Parathyroid adenoma (tissue), 2 donors: ENCODE measurements around the gene TRIM26.
A peak's percentile ranks its signal among the peaks of the same experiment; 100 is the strongest.

Experiments
- H2AFZ ChIP-seq: fragments of 300-600 bp; sonication (generic); one replicate; pipeline ENCODE4 v1.7.0; 2017; ENCODE audit warnings: antibody characterized with exemption, mild to moderate bottlenecking
- H3K27ac ChIP-seq: fragments of 300-600 bp; sonication (generic); one replicate; pipeline ENCODE4 v1.7.0; 2017
- H3K27me3 ChIP-seq: fragments of 300-600 bp; sonication (generic); one replicate; pipeline ENCODE4 v1.7.0; 2017; ENCODE audit warnings: low read length; ENCODE audit not compliant: control insufficient read depth, insufficient read depth
- H3K36me3 ChIP-seq: fragments of 300-600 bp; sonication (generic); one replicate; pipeline ENCODE4 v1.7.0; 2017; ENCODE audit warnings: low read length; ENCODE audit not compliant: control insufficient read depth, insufficient read depth
- H3K4me1 ChIP-seq: fragments of 300-600 bp; sonication (generic); one replicate; pipeline ENCODE4 v1.7.0; 2017; ENCODE audit warnings: control low read depth
- H3K4me2 ChIP-seq: fragments of 300-600 bp; sonication (generic); one replicate; pipeline ENCODE4 v1.7.0; 2017; ENCODE audit warnings: low read length
- H3K4me3 ChIP-seq: fragments of 300-600 bp; sonication (generic); one replicate; pipeline ENCODE4 v1.7.0; 2017; ENCODE audit warnings: low read depth, low read length
- H3K79me2 ChIP-seq: fragments of 300-600 bp; sonication (generic); one replicate; pipeline ENCODE4 v1.7.0; 2017; ENCODE audit warnings: control low read depth
- H3K9ac ChIP-seq: fragments of 300-600 bp; sonication (generic); one replicate; pipeline ENCODE4 v1.7.0; 2017; ENCODE audit warnings: mild to moderate bottlenecking
- H3K9me3 ChIP-seq: fragments of 300-600 bp; sonication (generic); one replicate; pipeline ENCODE4 v1.7.0; 2017; ENCODE audit warnings: low read length; ENCODE audit not compliant: control insufficient read depth
- CTCF ChIP-seq: fragments of 300-600 bp; sonication (generic); IDR thresholded peaks from one replicate; pipeline ENCODE4 v1.7.0; 2017; ENCODE audit warnings: antibody characterized with exemption, mild to moderate bottlenecking
- donor health status: primary hyperparathyroidism.

Gene TRIM26

GRCh38 chr6:30175765-30176164, 37.4 kb downstream of the TRIM26 start:
- Histone ChIP-seq H3K27ac (no peak overlapping the region), H3K36me3 (no peaks in the 10 kb centered on the region), H3K9me3 (no peaks in the 10 kb centered on the region), H2AFZ (no peak overlapping the region), H3K4me2 (no peak overlapping the region), H3K79me2 (no peaks in the 10 kb centered on the region), H3K4me1 (no peaks in the 10 kb centered on the region), H3K9ac (no peak overlapping the region), H3K27me3 (no peaks in the 10 kb centered on the region), H3K4me3 (no peak overlapping the region)
- no peak for TF ChIP-seq CTCF

GRCh38 chr6:30172681-30173080, 40.5 kb downstream of the TRIM26 start:
- H3K27me3 ChIP-seq, result no peaks in the 10 kb centered on the region
- TF ChIP-seq CTCF, result no peak
- no peaks in the 10 kb centered on the region for H3K36me3 ChIP-seq
- H3K4me1 ChIP-seq, result no peaks in the 10 kb centered on the region
- no peaks in the 10 kb centered on the region for H3K9me3 ChIP-seq
- H3K4me3 ChIP-seq, result no peak overlapping the region
- H3K4me2 ChIP-seq, result no peak overlapping the region
- no peaks in the 10 kb centered on the region for H3K79me2 ChIP-seq
- H2AFZ ChIP-seq, result no peak overlapping the region
- H3K9ac ChIP-seq, result no peak overlapping the region
- H3K27ac ChIP-seq, result no peak overlapping the region

- no peak for TF ChIP-seq CTCF
- Histone ChIP-seq H3K4me3 (no peak overlapping the region), H3K9me3 (no peaks in the 10 kb centered on the region), H3K36me3 (no peaks in the 10 kb centered on the region), H3K27me3 (no peaks in the 10 kb centered on the region), H3K4me2 (no peak overlapping the region), H2AFZ (peak overlapping the region; percentile 45), H3K9ac (no peak overlapping the region), H3K4me1 (no peaks in the 10 kb centered on the region), H3K27ac (no peak overlapping the region), H3K79me2 (no peaks in the 10 kb centered on the region)
Observed at GRCh38 chr6:30171677-30172471, 41.3 kb downstream of the TRIM26 start.

GRCh38 chr6:30169658-30170614, 43.3 kb downstream of the TRIM26 start:
- Histone ChIP-seq H3K4me1 (no peaks in the 10 kb centered on the region), H3K79me2 (no peaks in the 10 kb centered on the region), H3K36me3 (no peaks in the 10 kb centered on the region), H3K27ac (no peak overlapping the region), H2AFZ (no peak overlapping the region), H3K9me3 (no peaks in the 10 kb centered on the region), H3K4me3 (no peak overlapping the region), H3K4me2 (no peak overlapping the region), H3K27me3 (no peaks in the 10 kb centered on the region), H3K9ac (no peak overlapping the region)
- peak; percentile 62 for TF ChIP-seq CTCF
